GM21529 (cell line): ENCODE data around the gene RASAL1.

ENCODE experiments used
- ATAC-seq: cut with Tn5 transposase; IDR thresholded peaks from one replicate; pipeline ENCODE4 v1.9.1; 2021; ENCODE audit not compliant: unreplicated experiment

The RASAL1 gene

GRCh38 chr12:113098441-113099028 is 37.0 kb downstream of the RASAL1 start:
- ATAC-seq: peak; percentile 56

- ATAC-seq: peak; percentile 14
Observed at GRCh38 chr12:113097716-113098440, 37.7 kb downstream of the RASAL1 start.

GRCh38 chr12:113096675-113097461 is 38.7 kb downstream of the RASAL1 start:
- no peak for ATAC-seq

GRCh38 chr12:113095405-113095804 is 40.2 kb downstream of the RASAL1 start:
- ATAC-seq: no peak

- ATAC-seq: no peak
Observed at GRCh38 chr12:113094738-113095137, 40.8 kb downstream of the RASAL1 start.

GRCh38 chr12:113093409-113094101 is 42.0 kb downstream of the RASAL1 start:
- ATAC-seq: no peak

GRCh38 chr12:113092607-113093408 is 42.8 kb downstream of the RASAL1 start:
- no peak for ATAC-seq

GRCh38 chr12:113091506-113091905 is 44.1 kb downstream of the RASAL1 start:
- no peak for ATAC-seq

- ATAC-seq: no peak
Observed at GRCh38 chr12:113090740-113091139, 44.8 kb downstream of the RASAL1 start.

GRCh38 chr12:113089839-113090238 is 45.7 kb downstream of the RASAL1 start:
- ATAC-seq: no peak

GRCh38 chr12:113088971-113089756 is 46.4 kb downstream of the RASAL1 start:
- no peak for ATAC-seq

- ATAC-seq: no peak
Observed at GRCh38 chr12:113088037-113088436, 47.5 kb downstream of the RASAL1 start.

- no peak for ATAC-seq
Observed at GRCh38 chr12:113087193-113087592, 48.4 kb downstream of the RASAL1 start.

- no peak for ATAC-seq
Observed at GRCh38 chr12:113086249-113087164, 49.1 kb downstream of the RASAL1 start.

- no peak for ATAC-seq
Observed at GRCh38 chr12:113083863-113084435, 51.6 kb downstream of the RASAL1 start.

- ATAC-seq: no peak
Observed at GRCh38 chr12:113082486-113083148, 52.9 kb downstream of the RASAL1 start.

- no peak for ATAC-seq
Observed at GRCh38 chr12:113081873-113082272, 53.7 kb downstream of the RASAL1 start.

- ATAC-seq: no peak
Observed at GRCh38 chr12:113077859-113078255, 57.7 kb downstream of the RASAL1 start.
